ENCODE data around the gene RPS15.

The RPS15 gene

DNA sequence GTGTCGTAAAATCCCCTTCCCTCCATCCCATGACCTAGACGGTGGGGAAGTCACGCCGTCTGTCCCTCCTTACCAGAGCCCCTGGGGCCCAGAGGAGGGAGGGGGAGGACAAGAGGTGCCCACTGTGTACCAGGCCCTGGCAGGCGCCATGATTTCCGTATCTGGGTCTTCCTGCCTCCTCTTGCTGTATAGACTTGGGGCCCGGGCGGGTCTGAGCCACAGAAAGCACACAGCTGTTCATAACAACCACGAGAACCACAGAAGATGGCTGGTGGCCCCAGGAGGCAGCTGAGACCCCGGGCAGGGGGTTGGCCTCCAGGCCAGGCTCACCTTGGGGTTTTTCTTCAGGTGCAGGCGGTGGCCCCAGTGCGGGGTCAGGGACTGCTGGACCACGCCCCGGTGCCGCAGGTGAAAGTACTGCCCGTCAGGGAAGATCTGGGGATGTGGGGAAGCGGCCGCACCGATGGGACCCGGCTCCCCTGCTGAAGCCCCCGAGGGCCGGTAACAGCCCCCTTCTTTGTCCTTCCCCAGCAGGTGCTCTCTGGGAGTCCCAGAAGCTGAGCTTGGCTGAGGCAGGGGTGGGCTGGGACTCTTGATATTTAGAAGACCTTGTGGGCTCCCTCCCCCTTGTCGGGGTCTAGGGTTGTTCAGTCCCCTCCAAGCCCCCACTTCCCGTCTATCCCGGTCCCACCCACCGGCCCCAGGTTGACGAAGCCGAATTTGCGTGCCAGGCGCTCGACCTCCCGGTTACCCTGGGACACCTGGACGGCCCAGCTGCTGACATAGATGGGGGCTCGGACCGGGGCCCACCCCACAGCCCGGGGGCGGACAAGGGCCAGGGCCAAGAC lies 51.5 kb downstream of the RPS15 start:
- no peak for DNase-seq

All from CD4-positive, alpha-beta T cell treated with Interleukin-15 for 1 hour (primary cell).